Esophagus squamous epithelium (tissue), 5 donors: ENCODE data around the gene KCTD20. TPM values are rescaled to one million over a fixed set of nuclear protein-coding genes. Genes with fewer than 3 reads are reported as not detected.

Source experiments
- DNase-seq: peaks from one replicate; lab custom pipeline; 2025; lab: John Stamatoyannopoulos, UW
- H3K27ac ChIP-seq, 4 donors: fragments of 200-600 bp; sonication (generic); one replicate each; pipeline ENCODE4 v1.5.1; 2016 to 2019; ENCODE audit warnings: mild to moderate bottlenecking in 1 of 4
- H3K27me3 ChIP-seq, 4 donors: fragments of 200-600 bp; sonication (generic); 1 replicate in 3 of 4; 2 replicates in 1 of 4; pipeline versions ENCODE4 v1.5.1 to v1.6.0; 2017 to 2021; ENCODE audit warnings: antibody characterized with exemption in 1 of 4
- H3K36me3 ChIP-seq, 3 donors: fragments of 200-600 bp; sonication (generic); one replicate each; pipeline ENCODE4 v1.5.1; 2016 to 2019
- H3K4me1 ChIP-seq, 3 donors: fragments of 200-600 bp; sonication (generic); one replicate each; pipeline ENCODE4 v1.5.1; 2017 to 2019
- H3K4me3 ChIP-seq, 4 donors: fragments of 200-600 bp; sonication (generic); 1 replicate in 3 of 4; 2 replicates in 1 of 4; pipeline ENCODE4 v1.5.1; 2016 to 2019; ENCODE audit warnings: mild to moderate bottlenecking in 2 of 4, moderate library complexity in 1 of 4
- H3K9me3 ChIP-seq, 3 donors: fragments of 200-600 bp; sonication (generic); one replicate each; pipeline ENCODE4 v1.5.1; 2016 to 2019
- POLR2A ChIP-seq, 4 donors: fragments of 450-650 bp; IDR thresholded peaks; one replicate each; pipeline ENCODE4 v1.6.1; 2017; ENCODE audit warnings: antibody characterized with exemption in 4 of 4, mild to moderate bottlenecking in 4 of 4, moderate library complexity in 3 of 4
- WGBS, 2 donors: methylation state at CpG; one replicate each; pipeline ENCODE4 v1.1.5; 2018; 5-methylcytosine and 5-hydroxymethylcytosine counted together
- intact Hi-C: fragments of 100-400 bp; cut with DNase I; formaldehyde crosslinking; loops from one replicate; pipeline ENCODE4 v1.15.0; 2022
- total RNA-seq, 4 donors: library from RNA; depleted of rRNA; stranded (reverse); fragments of >200 nt; gene quantifications; one replicate each; pipeline ENCODE4 v1.1.0, GENCODE V29; 2016
- TF ChIP-seq, protein P1 (sequence below), 6 experiments: fragments of 450-650 bp in 4 of 6; fragments of 200-600 bp in 2 of 6; sonication (generic) in 2 of 6; IDR thresholded peaks; one replicate each; pipeline ENCODE4 v1.5.1; 2016 to 2019; ENCODE audit warnings: antibody characterized with exemption in 6 of 6, mild to moderate bottlenecking in 4 of 6, moderate library complexity in 4 of 6
- donor health status: DM: yes; HTN: yes; CAD: no.

Gene KCTD20
- total RNA-seq, 4 donors from 2014 or later, result 35.9 to 47.5 (median 41.0) TPM

DNA sequence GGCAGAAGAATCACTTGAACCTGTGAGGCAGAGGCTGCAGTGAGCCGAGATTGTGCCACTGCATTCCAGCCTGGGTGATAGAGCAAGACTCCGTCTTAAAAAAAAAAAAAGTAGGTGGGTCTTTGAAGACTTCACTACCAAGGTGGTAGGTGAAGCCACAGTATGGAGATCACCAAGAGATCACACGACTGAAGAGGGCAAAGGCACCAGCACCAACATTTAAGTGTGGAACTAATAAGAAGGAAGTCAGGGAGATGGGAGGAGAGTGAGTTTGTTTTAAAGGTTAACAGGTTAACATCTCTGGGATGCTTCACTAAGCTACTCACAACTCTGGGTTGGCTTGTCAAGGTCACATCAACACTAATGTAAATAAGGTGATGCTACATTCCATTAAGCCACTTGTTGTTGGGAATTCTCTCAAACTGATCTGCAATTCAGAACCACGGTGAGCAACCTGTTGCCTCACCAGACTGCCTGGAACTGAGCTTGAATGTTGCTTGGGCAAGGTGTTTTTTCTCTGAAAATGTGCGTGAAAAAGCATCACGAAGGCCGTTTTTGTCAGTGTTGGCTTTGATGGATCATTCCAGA lies 48.7 kb downstream of the KCTD20 start:
- WGBS, 2 donors, result 90 to 95% methylated on average over 7 of the region's 7 CpGs

DNA sequence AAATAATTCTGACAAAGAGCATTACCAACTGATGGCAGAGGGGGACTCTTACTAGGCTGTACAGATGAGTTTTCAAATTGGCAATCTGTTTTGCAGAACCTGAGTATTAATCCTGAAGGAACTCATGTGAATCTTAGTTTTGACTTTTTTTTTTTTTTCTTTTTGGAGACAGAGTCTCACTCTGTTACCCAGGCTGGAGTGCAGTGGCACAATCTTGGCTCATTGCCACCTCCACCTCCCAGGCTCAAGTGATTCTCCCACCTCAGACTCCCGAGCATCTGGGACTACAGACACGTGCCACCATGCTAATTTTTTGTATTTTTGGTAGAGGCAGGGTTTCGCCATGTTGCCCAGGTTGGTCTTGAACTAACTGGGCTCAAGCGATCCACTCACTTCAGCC lies 49.3 kb downstream of the KCTD20 start:
- Histone ChIP-seq H3K27ac (peak overlapping the region; percentile 25 to 80 (median 70)), H3K4me1 (peaks cover 7 to 37% (median 8%) of the 10 kb centered on the region in 3 donors), H3K9me3 (no peaks in the 10 kb centered on the region), H3K27me3 (no peaks in the 10 kb centered on the region), H3K36me3 (peaks cover 20 to 78% (median 25%) of the 10 kb centered on the region in 3 donors), H3K4me3 (no peak overlapping the region)
- DNase-seq, result no peak
- no peak for TF ChIP-seq POLR2A (IDR thresholded peaks at IDR 0.05)
- TF ChIP-seq, protein P1, sequence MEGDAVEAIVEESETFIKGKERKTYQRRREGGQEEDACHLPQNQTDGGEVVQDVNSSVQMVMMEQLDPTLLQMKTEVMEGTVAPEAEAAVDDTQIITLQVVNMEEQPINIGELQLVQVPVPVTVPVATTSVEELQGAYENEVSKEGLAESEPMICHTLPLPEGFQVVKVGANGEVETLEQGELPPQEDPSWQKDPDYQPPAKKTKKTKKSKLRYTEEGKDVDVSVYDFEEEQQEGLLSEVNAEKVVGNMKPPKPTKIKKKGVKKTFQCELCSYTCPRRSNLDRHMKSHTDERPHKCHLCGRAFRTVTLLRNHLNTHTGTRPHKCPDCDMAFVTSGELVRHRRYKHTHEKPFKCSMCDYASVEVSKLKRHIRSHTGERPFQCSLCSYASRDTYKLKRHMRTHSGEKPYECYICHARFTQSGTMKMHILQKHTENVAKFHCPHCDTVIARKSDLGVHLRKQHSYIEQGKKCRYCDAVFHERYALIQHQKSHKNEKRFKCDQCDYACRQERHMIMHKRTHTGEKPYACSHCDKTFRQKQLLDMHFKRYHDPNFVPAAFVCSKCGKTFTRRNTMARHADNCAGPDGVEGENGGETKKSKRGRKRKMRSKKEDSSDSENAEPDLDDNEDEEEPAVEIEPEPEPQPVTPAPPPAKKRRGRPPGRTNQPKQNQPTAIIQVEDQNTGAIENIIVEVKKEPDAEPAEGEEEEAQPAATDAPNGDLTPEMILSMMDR (IDR thresholded peaks at IDR 0.05), result no peak
- intact Hi-C loops, result no loop called here
- WGBS, 2 donors, result 53 to 76% methylated on average over 4 of the region's 4 CpGs

More for the DNA sequence above, 48.7 kb downstream of the KCTD20 start:
- Histone ChIP-seq H3K36me3 (peaks cover 18 to 78% (median 19%) of the 10 kb centered on the region in 3 donors), H3K4me1 (peaks cover 7 to 37% (median 8%) of the 10 kb centered on the region in 3 donors), H3K27ac (peak overlapping the region in 1 of 4 donors; percentile 80), H3K9me3 (no peaks in the 10 kb centered on the region), H3K4me3 (no peak overlapping the region), H3K27me3 (no peaks in the 10 kb centered on the region)
- no peak for DNase-seq
- TF ChIP-seq, protein P1 (IDR thresholded peaks at IDR 0.05), result no peak
- TF ChIP-seq POLR2A (IDR thresholded peaks at IDR 0.05), result no peak
- intact Hi-C loops, result no loop called here

- Histone ChIP-seq H3K9me3 (no peaks in the 10 kb centered on the region), H3K27me3 (no peaks in the 10 kb centered on the region), H3K36me3 (peaks cover 22 to 78% (median 27%) of the 10 kb centered on the region in 3 donors), H3K27ac (peak overlapping the region; percentile 25 to 80 (median 70)), H3K4me3 (no peak overlapping the region), H3K4me1 (peaks cover 7 to 37% (median 8%) of the 10 kb centered on the region in 3 donors)
- intact Hi-C loops, result no loop called here
- TF ChIP-seq, protein P1 (IDR thresholded peaks at IDR 0.05), result no peak
- no peak for TF ChIP-seq POLR2A (IDR thresholded peaks at IDR 0.05)
- WGBS, 2 donors, result 19 to 50% methylated on average over 1 of the region's 1 CpG
- no peak for DNase-seq
Measured at GRCh38 chr6:36492621-36493020, 49.8 kb downstream of the KCTD20 start.

- Histone ChIP-seq H3K4me1 (peaks cover 7 to 30% (median 8%) of the 10 kb centered on the region in 3 donors), H3K27me3 (no peaks in the 10 kb centered on the region), H3K27ac (peak overlapping the region; percentile 68 to 80 (median 72)), H3K36me3 (peaks cover 22 to 78% (median 27%) of the 10 kb centered on the region in 3 donors), H3K9me3 (no peaks in the 10 kb centered on the region), H3K4me3 (no peak overlapping the region)
- WGBS, 2 donors, result 63 to 78% methylated on average over 3 to 5 of the region's 6 CpGs
- no peak for DNase-seq
- intact Hi-C loops, result no loop called here
- TF ChIP-seq POLR2A (IDR thresholded peaks at IDR 0.05), result no peak
- TF ChIP-seq, protein P1 (IDR thresholded peaks at IDR 0.05), result no peak
Measured at GRCh38 chr6:36493319-36493718, 50.5 kb downstream of the KCTD20 start.

DNA sequence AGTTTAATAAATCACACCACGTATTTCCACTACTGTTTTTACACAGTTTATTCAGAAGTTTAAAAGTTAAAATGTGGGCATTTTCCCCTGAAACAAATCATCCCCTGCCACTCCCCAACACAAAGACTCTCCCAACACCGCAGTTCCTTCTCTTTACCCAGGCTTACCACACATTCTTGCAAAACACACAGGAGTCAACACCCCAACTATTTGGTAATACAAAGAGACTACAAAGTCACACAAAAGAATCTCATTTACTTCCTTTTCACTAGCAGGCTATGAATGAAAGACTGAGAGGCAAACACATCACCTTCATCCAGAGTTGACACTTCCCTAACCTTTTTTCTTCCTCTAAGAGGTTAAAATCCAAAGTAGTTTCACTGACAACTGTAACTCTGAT lies 51.1 kb downstream of the KCTD20 start:
- TF ChIP-seq, protein P1 (IDR thresholded peaks at IDR 0.05), result no peak
- no peak for TF ChIP-seq POLR2A (IDR thresholded peaks at IDR 0.05)
- Histone ChIP-seq H3K27me3 (no peaks in the 10 kb centered on the region), H3K9me3 (no peaks in the 10 kb centered on the region), H3K4me1 (peaks cover 7 to 30% (median 8%) of the 10 kb centered on the region in 3 donors), H3K36me3 (peaks cover 22 to 78% (median 27%) of the 10 kb centered on the region in 3 donors), H3K27ac (peak overlapping the region; percentile 68 to 80 (median 72)), H3K4me3 (no peak overlapping the region)
- DNase-seq, result no peak
- intact Hi-C loops, result no loop called here
- WGBS, 2 donors, result 40 to 47% methylated on average over 2 of the region's 2 CpGs
